Measurements from ENCODE around the gene BFSP2.

BFSP2 gene

DNA sequence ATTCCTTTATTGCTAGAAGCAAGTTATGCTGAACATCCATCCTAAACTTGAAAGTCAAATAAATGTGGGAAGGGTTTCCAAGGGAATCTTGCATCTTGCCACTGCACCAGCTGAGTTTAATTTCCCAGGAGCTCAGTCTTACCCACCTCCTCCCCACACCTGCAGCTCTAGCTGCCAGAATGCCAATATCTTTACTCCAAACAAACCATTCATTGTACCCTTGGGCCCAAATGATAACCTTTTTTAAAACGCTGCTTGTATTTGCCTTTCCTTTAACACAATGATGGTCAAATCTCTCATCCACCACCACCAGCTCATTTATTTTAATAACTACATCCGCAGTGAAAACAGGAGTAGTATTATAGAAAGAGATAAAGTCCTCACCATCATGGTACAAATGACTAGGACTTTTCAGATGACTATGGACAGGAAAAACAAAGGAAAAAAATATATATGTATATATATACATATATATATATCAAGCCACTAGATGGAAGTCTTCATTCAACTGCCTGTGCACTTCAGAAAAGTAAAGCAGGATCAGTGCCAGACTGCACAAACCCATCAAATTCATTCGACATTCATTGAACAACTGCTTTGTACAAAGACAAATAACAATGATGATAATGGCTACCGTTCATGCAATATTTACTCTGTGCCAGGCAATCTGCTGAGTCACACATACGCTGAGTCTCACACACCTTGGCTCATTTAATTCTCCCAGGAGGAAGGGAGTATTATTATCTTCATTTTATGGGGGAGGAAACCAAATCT lies 44.0 kb downstream of the BFSP2 start:
- Histone ChIP-seq H3K36me3 (replicated peaks) (no peaks in the 10 kb centered on the region), H3K27me3 (ENCODE audit: low read depth) (no peaks in the 10 kb centered on the region), H3K4me3 (no peak overlapping the region), H3K4me1 (peaks cover 4% of the 10 kb centered on the region), H3K9me3 (no peaks in the 10 kb centered on the region; the same call in 1 of the 2 replicates)
- in situ Hi-C loops (cut with MboI; ENCODE audit: low sequenced_read_pairs): no loop called here
- DNase-seq (ENCODE audit: low spot score in 2 of 2): no peak

DNA sequence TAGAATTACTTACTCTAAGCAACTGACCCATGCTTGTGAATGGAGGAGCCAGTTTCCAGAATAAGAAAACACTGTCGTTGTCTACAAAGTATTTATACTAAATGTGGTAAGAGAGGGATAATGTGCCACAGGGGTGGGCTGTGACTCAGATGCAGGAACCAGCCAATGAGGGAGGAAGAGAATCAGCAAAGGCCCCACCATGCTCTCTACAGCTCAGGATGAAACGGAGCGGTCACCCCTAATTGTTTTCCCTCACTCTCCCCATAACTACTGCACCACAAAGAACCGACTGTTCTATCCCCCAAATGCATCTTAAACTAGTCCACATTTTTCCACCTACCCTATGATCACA lies 44.5 kb downstream of the BFSP2 start:
- in situ Hi-C loops (cut with MboI; ENCODE audit: low sequenced_read_pairs): no loop called here
- no peak overlapping the region for H3K4me3 ChIP-seq
- H3K4me1 ChIP-seq: peaks cover 4% of the 10 kb centered on the region
- H3K36me3 ChIP-seq (replicated peaks): no peaks in the 10 kb centered on the region
- no peak for DNase-seq (ENCODE audit: low spot score in 2 of 2)
- H3K27me3 ChIP-seq (ENCODE audit: low read depth): no peaks in the 10 kb centered on the region
- no peaks in the 10 kb centered on the region; the same call in 1 of the 2 replicates for H3K9me3 ChIP-seq

DNA sequence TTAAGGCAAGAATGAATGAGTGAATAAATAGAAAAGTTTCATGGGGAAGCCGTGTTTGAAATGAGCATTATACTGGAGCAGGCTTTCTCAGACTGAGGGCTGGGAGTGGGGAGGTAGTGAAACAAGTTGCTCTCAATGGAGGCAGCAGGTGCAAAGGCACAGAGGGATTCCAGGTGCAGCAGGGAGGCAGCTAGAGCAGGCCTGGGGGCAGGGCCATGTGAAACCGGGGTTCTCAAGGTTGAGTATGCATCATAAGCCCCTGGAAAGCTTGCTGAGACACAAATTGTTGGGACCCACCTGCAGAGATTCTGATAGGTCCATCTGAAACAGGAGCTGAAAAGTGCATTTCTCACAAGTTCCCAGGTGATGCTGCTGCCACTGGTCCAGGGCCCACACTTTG lies 45.3 kb downstream of the BFSP2 start:
- Histone ChIP-seq H3K4me1 (peaks cover 4% of the 10 kb centered on the region), H3K27me3 (ENCODE audit: low read depth) (no peaks in the 10 kb centered on the region), H3K4me3 (no peak overlapping the region), H3K36me3 (replicated peaks) (no peaks in the 10 kb centered on the region), H3K9me3 (no peaks in the 10 kb centered on the region; the same call in 1 of the 2 replicates)
- in situ Hi-C loops (cut with MboI; ENCODE audit: low sequenced_read_pairs): no loop called here
- no peak for DNase-seq (ENCODE audit: low spot score in 2 of 2)

DNA sequence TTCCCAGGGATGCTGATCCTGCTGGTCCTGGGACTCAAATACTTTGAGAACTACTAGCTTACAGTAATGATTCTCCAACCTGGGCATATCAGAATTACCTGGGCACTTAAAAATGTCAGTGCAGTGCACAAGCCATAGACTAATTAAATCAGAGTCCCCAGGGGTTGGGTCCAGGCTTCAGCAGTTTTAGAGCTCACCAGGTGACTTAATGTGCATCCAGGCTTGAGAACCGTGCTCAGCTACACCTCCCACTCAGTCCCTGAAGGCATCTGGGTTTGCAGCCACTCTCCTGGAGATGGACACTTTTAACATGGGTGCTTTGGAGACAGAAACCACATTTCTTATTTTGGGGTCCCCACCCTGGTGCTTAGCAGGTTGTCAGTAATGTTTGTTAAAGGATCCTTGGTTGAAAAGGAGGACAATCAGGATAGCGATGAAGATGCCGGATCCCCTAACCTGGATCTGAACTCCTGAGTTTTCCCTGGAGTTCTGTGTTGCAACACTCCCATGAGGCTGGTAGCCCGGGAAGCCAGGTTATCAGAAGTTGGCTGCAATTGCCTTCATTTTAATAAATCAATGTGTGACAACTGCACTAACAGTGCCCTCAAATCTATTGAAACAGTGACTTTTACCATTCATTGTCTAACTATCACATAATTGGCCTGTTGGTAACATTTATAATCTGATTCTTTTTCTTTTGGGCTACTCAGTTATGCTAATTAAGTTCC lies 48.1 kb downstream of the BFSP2 start:
- Histone ChIP-seq H3K27me3 (ENCODE audit: low read depth) (no peaks in the 10 kb centered on the region), H3K4me1 (peaks cover 4% of the 10 kb centered on the region), H3K9me3 (no peaks in the 10 kb centered on the region), H3K36me3 (replicated peaks) (no peaks in the 10 kb centered on the region), H3K4me3 (no peak overlapping the region)
- DNase-seq (ENCODE audit: low spot score in 2 of 2): no peak
- in situ Hi-C loops (cut with MboI; ENCODE audit: low sequenced_read_pairs): no loop called here

DNA sequence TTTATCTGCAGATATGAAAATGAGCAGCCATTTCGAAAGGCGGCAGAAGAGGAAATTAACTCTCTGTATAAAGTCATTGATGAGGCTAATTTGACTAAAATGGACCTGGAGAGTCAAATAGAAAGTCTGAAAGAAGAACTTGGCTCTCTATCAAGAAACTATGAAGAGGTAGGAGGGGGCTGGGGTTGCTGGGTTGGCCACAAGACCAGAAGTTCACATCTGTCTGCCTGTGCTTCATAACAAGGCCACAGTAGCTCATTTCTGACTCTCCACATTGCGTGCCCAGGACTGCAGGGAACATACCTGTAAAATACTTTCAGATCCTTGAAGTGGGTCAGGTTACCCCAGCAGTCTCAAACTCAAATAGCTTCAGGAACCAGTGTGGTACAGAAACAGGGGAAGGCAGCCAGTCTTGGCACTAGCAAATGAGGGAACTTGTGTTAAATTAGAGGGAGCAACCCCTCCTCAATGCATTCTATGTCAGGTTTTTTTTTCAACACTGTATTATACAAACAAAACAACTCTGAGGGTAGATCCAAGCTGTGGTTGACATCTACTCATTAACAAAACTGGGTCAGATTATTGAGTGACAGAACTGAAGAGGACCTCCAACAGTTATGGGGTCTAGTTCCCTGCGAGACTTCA lies 48.7 kb downstream of the BFSP2 start:
- no peaks in the 10 kb centered on the region for H3K36me3 ChIP-seq (replicated peaks)
- no peaks in the 10 kb centered on the region for H3K9me3 ChIP-seq
- no peaks in the 10 kb centered on the region for H3K27me3 ChIP-seq (ENCODE audit: low read depth)
- H3K4me1 ChIP-seq: peaks cover 4% of the 10 kb centered on the region
- in situ Hi-C loops (cut with MboI; ENCODE audit: low sequenced_read_pairs): no loop called here
- DNase-seq (ENCODE audit: low spot score in 2 of 2): no peak
- H3K4me3 ChIP-seq: no peak overlapping the region

DNA sequence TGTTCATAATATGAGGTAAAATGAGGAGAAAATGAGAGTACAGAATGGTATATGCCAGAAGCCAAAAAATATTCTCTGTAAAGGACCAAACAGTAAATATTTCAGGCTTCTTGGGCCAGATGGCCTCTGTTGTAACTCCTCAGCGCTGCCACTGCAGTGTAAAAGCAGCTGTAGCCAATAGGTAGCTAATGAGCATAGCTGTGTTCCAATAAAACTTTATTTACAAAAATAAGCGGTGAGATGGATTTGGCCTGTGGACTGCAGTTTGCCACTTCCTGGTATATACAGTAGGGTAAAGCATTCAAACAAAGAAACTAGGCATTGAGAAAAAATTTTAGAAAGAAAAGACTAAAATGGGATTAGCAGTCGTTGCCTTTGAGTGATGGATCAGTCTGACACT lies 51.5 kb downstream of the BFSP2 start:
- Histone ChIP-seq H3K36me3 (replicated peaks) (no peaks in the 10 kb centered on the region), H3K9me3 (no peaks in the 10 kb centered on the region), H3K4me3 (no peak overlapping the region), H3K4me1 (peaks cover 4% of the 10 kb centered on the region), H3K27me3 (ENCODE audit: low read depth) (no peaks in the 10 kb centered on the region)
- in situ Hi-C loops (cut with MboI; ENCODE audit: low sequenced_read_pairs): loop anchor here (10.0 kb wide), 1 partner anchor 123 kb away; the partner anchor contains the start of gene CDV3
- DNase-seq (ENCODE audit: low spot score in 2 of 2): no peak

DNA sequence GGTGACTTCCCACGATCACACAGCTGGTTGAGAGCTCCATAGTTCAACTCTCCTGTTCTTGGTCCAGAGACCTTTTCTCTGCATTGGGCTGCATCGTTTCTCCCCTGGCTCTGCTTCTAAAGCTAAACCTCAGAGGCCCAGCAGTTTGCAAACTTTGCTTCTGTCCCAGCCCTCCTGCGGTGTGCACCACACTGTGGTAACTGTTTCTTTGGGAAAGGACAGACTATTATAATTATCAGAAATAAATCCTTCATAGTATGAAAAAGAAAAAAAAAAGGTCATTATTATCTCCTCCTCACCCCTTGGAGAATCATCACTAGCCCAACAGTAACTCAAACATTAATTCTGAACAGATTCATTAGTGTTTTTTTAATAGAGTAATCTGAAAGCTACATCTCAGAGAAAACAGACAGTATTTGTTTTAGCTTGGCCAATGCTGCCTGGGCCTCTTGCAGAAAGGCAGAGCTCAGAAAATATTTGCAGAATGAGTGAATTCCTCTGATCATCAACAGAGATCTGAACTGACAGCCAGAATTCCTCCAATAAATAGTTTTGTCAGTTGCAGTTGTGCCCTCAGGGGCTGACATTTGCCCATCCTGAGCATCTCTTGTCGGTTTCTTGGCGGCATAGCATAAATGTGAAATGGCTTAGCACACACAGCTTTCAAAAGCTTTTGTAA lies 52.9 kb downstream of the BFSP2 start:
- Histone ChIP-seq H3K4me3 (no peak overlapping the region), H3K27me3 (ENCODE audit: low read depth) (no peaks in the 10 kb centered on the region), H3K9me3 (no peaks in the 10 kb centered on the region), H3K36me3 (replicated peaks) (no peaks in the 10 kb centered on the region), H3K4me1 (peaks cover 4% of the 10 kb centered on the region)
- in situ Hi-C loops (cut with MboI; ENCODE audit: low sequenced_read_pairs): loop anchor here (10.0 kb wide), 1 partner anchor 122 kb away; the partner anchor contains the start of gene CDV3
- peak; percentile 2 to 22 for DNase-seq (ENCODE audit: low spot score in 2 of 2)

DNA sequence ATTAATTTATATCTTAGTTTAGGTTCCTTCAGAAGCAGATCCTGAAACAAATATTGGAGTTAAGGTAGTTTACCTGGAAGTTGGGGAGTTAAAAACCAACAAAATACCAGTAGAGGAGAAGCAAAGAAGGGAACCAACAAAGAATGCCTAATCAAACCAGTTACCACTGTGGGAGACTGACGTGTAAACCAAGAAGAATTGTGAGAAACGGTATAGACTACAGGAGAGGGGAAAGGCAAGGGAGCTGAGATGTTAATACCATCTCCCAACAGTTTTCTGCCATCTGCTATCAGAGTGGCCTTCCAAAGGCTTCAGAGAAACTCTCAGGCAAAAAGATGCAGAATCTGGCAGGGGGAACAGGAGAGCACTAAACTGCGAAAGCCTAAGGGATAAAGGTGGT lies 53.5 kb downstream of the BFSP2 start:
- Histone ChIP-seq H3K4me3 (no peak overlapping the region), H3K27me3 (ENCODE audit: low read depth) (no peaks in the 10 kb centered on the region), H3K9me3 (no peaks in the 10 kb centered on the region), H3K4me1 (no peaks in the 10 kb centered on the region; the same call in 1 of the 2 replicates), H3K36me3 (replicated peaks) (no peaks in the 10 kb centered on the region)
- peak in 1 of 2 experiments; percentile 0 for DNase-seq (ENCODE audit: low spot score in 2 of 2)
- in situ Hi-C loops (cut with MboI; ENCODE audit: low sequenced_read_pairs): loop anchor here (10.0 kb wide), 1 partner anchor 121 kb away; the partner anchor contains the start of gene CDV3

DNA sequence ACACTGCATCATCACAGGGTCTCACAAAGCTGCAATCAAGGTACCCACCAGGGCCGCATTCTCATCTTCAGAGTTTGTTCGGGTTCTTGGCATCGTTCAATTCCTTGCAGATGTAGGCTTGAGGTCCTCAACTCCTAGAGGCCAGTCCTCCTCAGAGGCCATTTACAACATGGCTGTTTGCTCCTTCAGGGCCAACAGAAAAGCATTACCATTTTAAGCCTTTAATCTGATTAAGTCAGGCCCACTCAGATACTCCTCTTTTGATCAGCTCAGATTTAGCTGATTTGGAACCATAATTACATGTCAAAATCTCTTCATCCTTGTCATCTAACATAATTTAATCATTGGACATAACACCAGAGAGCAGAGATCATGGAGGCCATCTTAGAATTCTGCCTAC lies 55.4 kb downstream of the BFSP2 start:
- peak in 1 of 2 experiments; percentile 2 for DNase-seq (ENCODE audit: low spot score in 2 of 2)
- in situ Hi-C loops (cut with MboI; ENCODE audit: low sequenced_read_pairs): loop anchor here (10.0 kb wide), 1 partner anchor 120 kb away; the partner anchor contains the start of gene CDV3
- Histone ChIP-seq H3K4me3 (no peak overlapping the region), H3K36me3 (replicated peaks) (no peaks in the 10 kb centered on the region), H3K9me3 (no peaks in the 10 kb centered on the region), H3K27me3 (ENCODE audit: low read depth) (no peaks in the 10 kb centered on the region), H3K4me1 (no peaks in the 10 kb centered on the region)

DNA sequence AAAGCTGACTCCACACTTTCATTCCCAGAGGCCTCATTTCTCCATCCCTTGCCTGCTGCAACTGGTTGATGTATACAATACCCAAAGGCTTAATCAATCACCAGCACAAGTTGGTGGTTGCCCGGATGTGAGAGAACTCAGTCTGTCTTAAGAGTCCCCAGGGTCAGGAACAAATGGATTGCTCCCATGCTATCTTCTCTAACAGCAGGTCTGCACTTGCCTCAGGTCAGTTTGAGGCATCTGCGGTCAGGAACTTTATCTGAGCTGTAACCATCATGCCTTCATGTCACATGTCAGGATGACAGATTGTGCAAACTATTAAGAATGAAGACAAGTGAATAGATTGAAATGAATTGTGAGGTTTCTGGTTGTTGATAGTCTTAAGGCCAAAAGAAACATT lies 56.1 kb downstream of the BFSP2 start:
- in situ Hi-C loops (cut with MboI; ENCODE audit: low sequenced_read_pairs): loop anchor here (10.0 kb wide), 1 partner anchor 119 kb away; the partner anchor contains the start of gene CDV3
- DNase-seq (ENCODE audit: low spot score in 2 of 2): peak in 1 of 2 experiments; percentile 1
- Histone ChIP-seq H3K9me3 (no peaks in the 10 kb centered on the region), H3K36me3 (replicated peaks) (no peaks in the 10 kb centered on the region), H3K4me3 (no peak overlapping the region), H3K27me3 (ENCODE audit: low read depth) (no peaks in the 10 kb centered on the region), H3K4me1 (no peaks in the 10 kb centered on the region; the same call in 1 of the 2 replicates)

DNA sequence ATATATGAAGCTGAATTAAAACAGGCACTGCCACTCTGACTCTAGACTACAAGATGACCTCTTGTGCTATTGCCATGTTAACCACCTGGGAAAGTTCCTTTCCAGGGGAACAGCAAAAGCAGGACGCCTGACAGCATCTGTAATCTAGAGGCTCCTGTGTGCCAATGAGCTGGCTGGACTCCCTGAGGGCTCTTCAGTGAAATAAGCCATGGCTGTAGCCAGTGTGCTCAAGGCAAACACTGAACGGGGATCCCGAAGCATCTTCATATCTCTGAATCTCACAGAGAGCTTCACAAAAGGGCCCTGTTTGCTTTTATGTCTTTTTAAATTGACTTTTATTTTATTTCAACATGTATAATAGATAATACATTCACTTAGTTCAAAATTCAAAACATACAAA lies 57.2 kb downstream of the BFSP2 start:
- in situ Hi-C loops (cut with MboI; ENCODE audit: low sequenced_read_pairs): loop anchor here (10.0 kb wide), 1 partner anchor 118 kb away; the partner anchor contains the start of gene CDV3
- no peaks in the 10 kb centered on the region for H3K36me3 ChIP-seq (replicated peaks)
- DNase-seq (ENCODE audit: low spot score in 2 of 2): peak in 1 of 2 experiments; percentile 1
- H3K4me3 ChIP-seq: no peak overlapping the region
- H3K9me3 ChIP-seq: no peaks in the 10 kb centered on the region
- no peaks in the 10 kb centered on the region for H3K27me3 ChIP-seq (ENCODE audit: low read depth)
- no peaks in the 10 kb centered on the region; the same call in 1 of the 2 replicates for H3K4me1 ChIP-seq

DNA sequence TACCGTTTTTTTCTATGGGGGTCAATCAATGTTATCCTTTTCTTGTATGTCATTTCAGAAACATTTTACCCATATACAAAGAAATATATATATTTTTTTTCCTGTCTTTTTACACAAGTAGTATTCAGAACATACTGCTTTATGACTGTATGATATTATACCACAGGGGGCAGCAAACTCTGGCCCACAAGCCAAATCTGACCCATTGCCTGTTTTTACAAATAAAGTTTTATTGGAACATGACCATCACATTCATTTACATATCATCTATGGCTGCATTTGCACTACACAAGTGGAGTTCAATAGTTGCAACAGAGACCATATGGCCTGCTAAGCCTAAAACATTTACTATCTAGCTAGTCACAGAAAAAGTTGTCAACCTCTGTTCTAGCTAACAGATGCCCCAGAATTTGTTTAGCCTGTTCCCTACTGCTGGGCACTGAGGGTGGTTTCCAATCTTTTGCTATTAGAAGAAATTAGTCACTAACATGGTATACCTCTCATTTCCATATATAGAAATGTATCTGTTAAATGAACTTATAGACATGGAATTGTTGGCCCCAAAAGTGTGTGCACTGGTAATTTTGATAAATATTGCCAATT lies 57.7 kb downstream of the BFSP2 start:
- H3K9me3 ChIP-seq: no peaks in the 10 kb centered on the region
- in situ Hi-C loops (cut with MboI; ENCODE audit: low sequenced_read_pairs): loop anchor here (10.0 kb wide), 1 partner anchor 117 kb away; the partner anchor contains the start of gene CDV3
- no peaks in the 10 kb centered on the region; the same call in 1 of the 2 replicates for H3K4me1 ChIP-seq
- no peaks in the 10 kb centered on the region for H3K27me3 ChIP-seq (ENCODE audit: low read depth)
- DNase-seq (ENCODE audit: low spot score in 2 of 2): no peak
- H3K36me3 ChIP-seq (replicated peaks): no peaks in the 10 kb centered on the region
- no peak overlapping the region for H3K4me3 ChIP-seq

DNA sequence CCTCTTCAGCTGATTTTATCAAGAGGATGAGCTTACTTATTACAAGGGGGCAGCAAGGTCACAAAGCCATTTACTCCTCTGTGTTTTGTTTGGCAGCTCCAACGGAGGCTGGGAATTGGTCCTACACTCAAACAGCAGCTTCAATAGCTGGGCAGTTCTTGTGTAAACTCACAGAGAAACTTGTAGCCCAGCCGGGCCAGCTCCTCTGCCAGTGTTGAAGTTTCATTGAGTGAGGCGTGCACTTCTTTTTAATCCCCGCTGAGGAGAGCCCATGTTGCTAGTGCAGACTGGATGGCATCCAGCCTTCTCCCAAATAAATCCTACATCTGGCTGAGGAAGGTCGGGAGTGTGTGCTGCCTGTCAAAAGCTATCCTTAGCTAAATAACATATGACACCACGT lies 59.5 kb downstream of the BFSP2 start:
- no peaks in the 10 kb centered on the region for H3K9me3 ChIP-seq
- H3K4me1 ChIP-seq: no peaks in the 10 kb centered on the region; the same call in 1 of the 2 replicates
- no peak overlapping the region for H3K4me3 ChIP-seq
- DNase-seq (ENCODE audit: low spot score in 2 of 2): no peak
- no peaks in the 10 kb centered on the region for H3K27me3 ChIP-seq (ENCODE audit: low read depth)
- in situ Hi-C loops (cut with MboI; ENCODE audit: low sequenced_read_pairs): loop anchor here (10.0 kb wide), 1 partner anchor 115 kb away; the partner anchor contains the start of gene CDV3
- no peaks in the 10 kb centered on the region for H3K36me3 ChIP-seq (replicated peaks)
